Lung (tissue), 12 donors: ENCODE measurements around the gene OR51B5. TPM values are rescaled to one million over a fixed set of nuclear protein-coding genes. Genes with fewer than 3 reads are reported as not detected.

Experiments
- ATAC-seq: fragments of 200-7000 bp; cut with Tn5 transposase; one replicate; pipeline ENCODE4 v1.9.1; 2020; ENCODE audit warnings: moderate number of reproducible peaks; ENCODE audit not compliant: insufficient read depth, low FRiP score
- DNase-seq, 3 donors: peaks; one replicate each; pipeline ENCODE4 v3.0.0-alpha.2; 2013 to 2017
- H3K27ac ChIP-seq, 2 donors: one replicate each; pipeline ENCODE4 v1.5.1; 2013; ENCODE audit warnings: mild to moderate bottlenecking in 2 of 2, moderate library complexity in 2 of 2, control low read depth in 1 of 2, inconsistent platforms in 1 of 2, low read depth in 1 of 2, low read length in 1 of 2
- H3K27me3 ChIP-seq, 3 donors: one replicate each; pipeline ENCODE4 v1.5.1; 2013; ENCODE audit warnings: low read length in 2 of 3; ENCODE audit not compliant: control insufficient read depth in 3 of 3, insufficient read depth in 3 of 3
- H3K36me3 ChIP-seq, 4 donors: one replicate each; pipeline ENCODE4 v1.5.1; 2013; ENCODE audit warnings: low read length in 4 of 4, mild to moderate bottlenecking in 1 of 4, moderate library complexity in 1 of 4; ENCODE audit not compliant: control insufficient read depth in 4 of 4, insufficient read depth in 4 of 4
- H3K4me1 ChIP-seq, 5 donors: one replicate each; pipeline ENCODE4 v1.5.1; 2013; ENCODE audit warnings: low read length in 5 of 5, mild to moderate bottlenecking in 2 of 5, moderate library complexity in 1 of 5; ENCODE audit not compliant: control insufficient read depth in 5 of 5, insufficient read depth in 5 of 5
- H3K4me3 ChIP-seq: one replicate; pipeline ENCODE4 v1.5.1; 2013; ENCODE audit warnings: mild to moderate bottlenecking, control low read depth, moderate library complexity
- H3K9ac ChIP-seq, 2 donors: one replicate each; pipeline ENCODE4 v1.5.1; 2013; ENCODE audit warnings: low read length in 2 of 2, control low read depth in 1 of 2; ENCODE audit not compliant: insufficient read depth in 1 of 2
- H3K9me3 ChIP-seq, 4 donors: one replicate each; pipeline ENCODE4 v1.5.1; 2013; ENCODE audit warnings: low read length in 3 of 4, mild to moderate bottlenecking in 1 of 4, moderate library complexity in 1 of 4; ENCODE audit not compliant: control insufficient read depth in 4 of 4, insufficient read depth in 3 of 4
- WGBS, 2 donors: extraction: QIAGEN DNeasy Blood & Tissue Kit; methylation state at CpG; one replicate each; pipeline ENCODE4 v1.1.7; 2013; 5-methylcytosine and 5-hydroxymethylcytosine counted together
- polyA plus RNA-seq, 2 donors: library from polyadenylated mRNA; stranded (reverse); fragments of 200-250 nt; gene quantifications; one replicate each; pipeline ENCODE4 v1.2.1, GENCODE V29; 2013
- total RNA-seq, 2 donors: library from RNA; depleted of rRNA in 1 of 2; stranded (reverse); fragments of >200 nt in 1 of 2; gene quantifications; one replicate each; pipeline ENCODE4 v1.2.1, GENCODE V29; 2014 to 2021
- TF ChIP-seq, protein P1 (sequence below): IDR thresholded peaks from 2 replicates; pipeline ENCODE4 v1.5.1; 2012; ENCODE audit warnings: mild to moderate bottlenecking; ENCODE audit errors: control extremely low read depth, extremely low read depth
- donor health status: control.
- donor health status: control.
- donor health status: Bipolar disorder and iron deficiency.
- donor health status: healthy.
- donor health status: DM: yes; HTN: yes; CAD: no.

OR51B5 gene
- total and polyA plus RNA-seq, 4 donors: 0.03 to 4.2 (median 0.31) TPM

DNA sequence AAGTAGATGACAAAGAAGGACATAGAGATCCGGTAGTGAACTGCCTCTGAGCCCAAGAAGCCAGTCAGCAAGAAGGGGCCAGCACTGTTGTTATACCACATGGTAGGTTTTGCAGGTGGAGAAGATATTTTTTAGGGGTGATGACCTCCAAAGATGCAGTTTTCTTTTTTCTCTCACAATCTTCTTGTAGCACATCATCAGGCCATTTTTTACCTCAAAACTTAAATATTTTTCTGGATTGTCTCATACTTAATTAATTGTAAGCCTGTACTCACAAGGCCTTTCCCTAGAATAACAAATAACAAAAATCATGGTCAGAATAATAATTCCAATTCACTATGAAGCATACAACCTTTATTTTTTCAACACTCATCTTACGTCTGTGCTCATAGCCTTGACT lies 41.5 kb downstream of the OR51B5 start, which contains the start of gene OR51B4:
Gene OR51B4, minus strand, starts transcription at position 101 of the 400 bp plus-strand sequence. Its CDS starts 0 bp downstream, at position 101.
- Histone ChIP-seq H3K27ac (no peak within 1 kb of the TSS), H3K9ac (no peak within 1 kb of the TSS), H3K36me3 (peaks cover 0 to 1% (median 0%) of the 10 kb centered on the region in 4 donors), H3K4me1 (peaks cover 0 to 6% (median 0%) of the 10 kb centered on the region in 5 donors), H3K9me3 (no peaks in the 10 kb centered on the region), H3K4me3 (no peak within 1 kb of the TSS), H3K27me3 (no peaks in the 10 kb centered on the region)
- WGBS, 2 donors: 93 to 94% methylated on average over 2 of the region's 2 CpGs
- TF ChIP-seq, protein P1, sequence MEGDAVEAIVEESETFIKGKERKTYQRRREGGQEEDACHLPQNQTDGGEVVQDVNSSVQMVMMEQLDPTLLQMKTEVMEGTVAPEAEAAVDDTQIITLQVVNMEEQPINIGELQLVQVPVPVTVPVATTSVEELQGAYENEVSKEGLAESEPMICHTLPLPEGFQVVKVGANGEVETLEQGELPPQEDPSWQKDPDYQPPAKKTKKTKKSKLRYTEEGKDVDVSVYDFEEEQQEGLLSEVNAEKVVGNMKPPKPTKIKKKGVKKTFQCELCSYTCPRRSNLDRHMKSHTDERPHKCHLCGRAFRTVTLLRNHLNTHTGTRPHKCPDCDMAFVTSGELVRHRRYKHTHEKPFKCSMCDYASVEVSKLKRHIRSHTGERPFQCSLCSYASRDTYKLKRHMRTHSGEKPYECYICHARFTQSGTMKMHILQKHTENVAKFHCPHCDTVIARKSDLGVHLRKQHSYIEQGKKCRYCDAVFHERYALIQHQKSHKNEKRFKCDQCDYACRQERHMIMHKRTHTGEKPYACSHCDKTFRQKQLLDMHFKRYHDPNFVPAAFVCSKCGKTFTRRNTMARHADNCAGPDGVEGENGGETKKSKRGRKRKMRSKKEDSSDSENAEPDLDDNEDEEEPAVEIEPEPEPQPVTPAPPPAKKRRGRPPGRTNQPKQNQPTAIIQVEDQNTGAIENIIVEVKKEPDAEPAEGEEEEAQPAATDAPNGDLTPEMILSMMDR: no peak
- no peak for DNase-seq
- no peak for ATAC-seq

DNA sequence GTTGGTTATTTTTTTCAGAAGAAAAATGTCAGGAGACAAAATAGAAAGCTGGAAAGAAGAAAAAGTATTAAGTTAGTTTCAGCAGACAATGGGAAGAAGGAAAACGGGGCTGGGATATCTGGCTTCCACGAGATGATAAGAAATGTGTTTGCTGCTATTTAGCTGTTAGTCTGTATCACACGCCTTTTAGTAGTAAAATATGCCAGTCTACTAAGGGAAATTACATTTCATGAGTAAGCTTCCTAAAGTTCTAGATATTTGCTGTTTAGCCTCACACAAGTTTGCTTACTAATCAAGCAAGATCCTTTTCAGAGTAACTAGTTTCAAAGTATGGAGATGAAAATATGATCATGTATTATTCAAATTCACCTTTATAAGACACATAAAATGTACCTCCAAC lies 43.1 kb downstream of the OR51B5 start:
- H3K4me3 ChIP-seq: no peak overlapping the region
- H3K27me3 ChIP-seq: no peaks in the 10 kb centered on the region
- H3K36me3 ChIP-seq: peaks cover 0 to 1% (median 0%) of the 10 kb centered on the region in 4 donors
- H3K27ac ChIP-seq: no peak overlapping the region
- H3K9me3 ChIP-seq: no peaks in the 10 kb centered on the region
- TF ChIP-seq, protein P1: no peak
- H3K9ac ChIP-seq: no peak overlapping the region
- WGBS, 2 donors: 59 to 76% methylated on average over 3 of the region's 3 CpGs
- H3K4me1 ChIP-seq: peaks cover 0 to 6% (median 0%) of the 10 kb centered on the region in 5 donors
- ATAC-seq (no peak), DNase-seq (no peak)

DNA sequence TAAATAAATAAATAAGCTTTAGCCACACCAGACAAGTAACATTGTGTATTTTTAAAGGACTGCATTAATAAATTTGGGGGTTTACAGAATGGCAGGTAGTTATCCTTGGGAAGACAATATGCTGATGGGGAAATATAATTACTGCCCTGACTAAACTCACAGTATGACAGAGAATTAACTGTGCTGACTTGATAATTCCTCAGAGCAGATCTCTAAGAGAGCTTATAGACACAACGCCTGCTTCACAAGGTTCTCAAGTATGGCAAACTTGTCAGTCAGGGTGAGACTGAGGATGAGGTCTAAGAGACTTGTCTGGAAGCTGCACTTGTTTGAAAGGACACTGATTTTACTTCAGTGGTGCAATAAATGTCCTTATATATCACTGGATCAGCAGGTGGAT lies 44.9 kb downstream of the OR51B5 start:
- TF ChIP-seq, protein P1: no peak
- ATAC-seq (no peak), DNase-seq (no peak)
- Histone ChIP-seq H3K27me3 (no peaks in the 10 kb centered on the region), H3K4me3 (no peak overlapping the region), H3K36me3 (peaks cover 0 to 1% (median 0%) of the 10 kb centered on the region in 4 donors), H3K4me1 (peaks cover 0 to 6% (median 0%) of the 10 kb centered on the region in 5 donors), H3K9me3 (peaks cover 0 to 2% (median 0%) of the 10 kb centered on the region in 4 donors), H3K27ac (no peak overlapping the region), H3K9ac (no peak overlapping the region)
- 2 to 88% methylated on average over 1 of the region's 1 CpG for WGBS, 2 donors
